ENCODE data around the gene LAPTM5.

Gene LAPTM5

GRCh38 chr1:30714536-30715090 is 43.0 kb downstream of the LAPTM5 start:
- DNase-seq, result no peak

- DNase-seq, result no peak
These were observed 43.5 kb downstream of the LAPTM5 start for GRCh38 chr1:30714025-30714424.

- DNase-seq, result no peak
These were observed 44.3 kb downstream of the LAPTM5 start for GRCh38 chr1:30713311-30713710.

GRCh38 chr1:30712583-30712982 is 45.0 kb downstream of the LAPTM5 start:
- DNase-seq, result no peak

- DNase-seq, result no peak
These were observed 47.2 kb downstream of the LAPTM5 start for GRCh38 chr1:30710407-30710806.

- DNase-seq, result no peak
These were observed 49.2 kb downstream of the LAPTM5 start for GRCh38 chr1:30708361-30708728.

- DNase-seq, result peak in 13 of 14 donors; percentile 11 to 74 (median 55)
These were observed 49.9 kb downstream of the LAPTM5 start for GRCh38 chr1:30707412-30708360.

GRCh38 chr1:30706528-30706927 is 51.0 kb downstream of the LAPTM5 start:
- DNase-seq, result peak in 4 of 14 donors; percentile 10 to 44 (median 32)

GRCh38 chr1:30705698-30706097 is 51.9 kb downstream of the LAPTM5 start:
- DNase-seq, result no peak

- DNase-seq, result peak in 5 of 14 donors; percentile 20 to 43 (median 32)
These were observed 52.6 kb downstream of the LAPTM5 start for GRCh38 chr1:30704765-30705509.

- DNase-seq, result no peak
These were observed 53.3 kb downstream of the LAPTM5 start for GRCh38 chr1:30704271-30704670.

GRCh38 chr1:30702823-30703222 is 54.8 kb downstream of the LAPTM5 start:
- no peak for DNase-seq

- DNase-seq, result no peak
These were observed 56.3 kb downstream of the LAPTM5 start for GRCh38 chr1:30701258-30701633.

- DNase-seq, result peak in 3 of 14 donors; percentile 21 to 67 (median 31)
These were observed 56.9 kb downstream of the LAPTM5 start for GRCh38 chr1:30700528-30701257.

GRCh38 chr1:30699762-30700161 is 57.8 kb downstream of the LAPTM5 start:
- no peak for DNase-seq

GRCh38 chr1:30698401-30698981 is 59.1 kb downstream of the LAPTM5 start:
- no peak for DNase-seq

- no peak for DNase-seq
These were observed 59.8 kb downstream of the LAPTM5 start for GRCh38 chr1:30697571-30698376.

- DNase-seq, result no peak
These were observed 60.7 kb downstream of the LAPTM5 start for GRCh38 chr1:30696831-30697230.

GRCh38 chr1:30695439-30695841 is 62.1 kb downstream of the LAPTM5 start:
- no peak for DNase-seq

GRCh38 chr1:30694280-30695175 is 63.0 kb downstream of the LAPTM5 start:
- DNase-seq, result no peak
